GF-D8 (cell line): ENCODE data around the gene MRPL43.

Experiments used
- DNase-seq: peaks from one replicate; lab custom pipeline; 2025; lab: John Stamatoyannopoulos, UW

Gene MRPL43

DNA sequence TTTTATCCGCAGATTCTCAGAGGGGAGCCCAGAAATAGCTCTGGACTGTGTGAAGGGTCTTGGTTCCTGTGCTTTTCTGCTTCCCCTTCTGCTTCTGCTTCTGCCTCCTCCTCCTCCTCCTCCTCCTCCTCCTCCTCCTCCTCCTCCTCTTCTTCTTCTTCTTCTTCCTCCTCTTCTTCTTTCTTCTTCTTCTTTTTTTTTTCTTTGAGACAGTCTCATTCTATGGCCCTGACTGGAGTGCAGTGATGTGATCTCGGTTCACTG is 32.1 kb upstream of the MRPL43 start:
- DNase-seq, result no peak

DNA sequence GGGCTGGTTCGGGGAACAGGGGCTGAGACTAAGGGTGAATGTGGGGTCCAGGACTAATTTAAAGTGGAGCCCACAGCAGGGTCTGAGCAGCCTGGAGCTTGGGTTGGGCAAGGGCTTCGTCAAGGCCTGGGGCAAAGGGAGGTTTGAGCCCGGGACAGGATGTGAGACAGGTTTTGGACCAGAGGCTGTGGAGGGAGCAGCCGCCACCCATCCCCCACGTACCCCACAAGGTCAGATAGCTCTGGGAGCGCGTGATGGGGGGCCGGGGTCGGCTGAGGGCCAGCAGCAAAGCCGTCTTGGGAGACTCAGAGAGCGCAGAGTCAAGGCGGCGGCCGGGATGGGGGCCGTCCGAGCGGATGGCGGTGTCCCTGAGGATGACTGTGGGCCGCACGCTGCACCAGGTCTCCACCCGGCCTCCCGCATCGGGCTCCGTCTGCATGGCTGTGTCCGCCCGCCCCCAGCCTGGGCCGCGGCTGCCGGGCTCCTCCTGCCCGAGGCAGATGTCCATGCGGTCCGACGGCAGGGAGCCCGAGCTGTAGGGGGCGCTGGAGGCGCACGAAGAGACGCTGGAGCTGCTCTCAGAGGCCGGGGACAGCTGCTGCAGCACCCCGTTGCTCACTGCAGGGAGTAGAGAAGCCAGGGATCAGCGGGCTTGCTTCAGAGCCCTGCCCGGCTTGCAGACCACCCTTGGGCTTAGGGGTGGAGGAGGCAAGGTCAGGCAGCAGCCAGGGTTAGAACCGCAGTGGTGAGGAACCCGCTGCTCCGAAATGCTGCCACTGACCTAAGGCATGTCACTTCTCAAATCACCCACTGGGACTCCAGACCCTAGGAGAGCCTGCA is 31.5 kb upstream of the MRPL43 start:
- peak; percentile 68 for DNase-seq

DNA sequence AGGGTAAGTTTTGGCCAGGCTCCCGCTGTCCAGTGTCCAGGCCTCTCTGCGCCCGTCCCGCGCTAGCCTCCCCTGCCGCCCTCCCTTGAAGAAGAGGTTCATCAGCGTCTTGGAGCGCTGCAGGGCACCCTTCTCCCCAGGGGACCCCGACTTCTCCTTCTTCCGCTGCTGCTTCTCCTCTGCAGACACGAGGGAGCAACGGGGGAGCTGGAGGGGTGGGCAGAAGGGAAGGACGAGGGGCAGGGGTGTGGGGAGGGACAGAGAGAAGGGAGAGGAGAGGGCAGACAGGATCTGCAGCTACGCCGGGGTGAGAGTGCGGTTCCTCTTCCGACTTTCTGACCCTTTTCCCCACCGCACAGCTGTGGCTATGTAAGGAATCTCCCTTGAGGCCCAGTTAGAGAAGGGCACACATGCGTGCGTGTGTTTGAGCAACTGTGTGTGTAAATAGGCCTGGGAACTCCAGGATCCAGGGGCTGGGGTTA is 30.9 kb upstream of the MRPL43 start:
- peak; percentile 65 for DNase-seq

DNA sequence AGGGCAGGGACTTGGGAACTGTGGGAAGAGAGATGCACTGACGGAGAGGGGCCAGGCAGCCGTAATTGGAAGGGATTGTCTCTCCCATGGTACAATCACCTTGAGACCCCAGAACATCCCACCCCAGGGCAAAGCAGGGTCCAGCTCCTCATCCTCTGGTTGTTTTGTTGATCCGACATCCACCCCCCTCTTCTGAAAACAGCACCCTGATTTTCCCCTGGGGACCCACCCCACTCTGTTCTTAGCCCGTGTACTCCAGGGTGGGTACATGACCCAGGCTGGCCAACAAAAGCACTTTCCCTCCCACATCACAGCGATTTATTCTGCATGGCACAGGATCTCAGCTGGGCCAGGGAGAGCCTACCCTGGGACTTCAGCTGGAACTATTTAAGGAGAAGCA is 29.5 kb upstream of the MRPL43 start:
- no peak for DNase-seq

DNA sequence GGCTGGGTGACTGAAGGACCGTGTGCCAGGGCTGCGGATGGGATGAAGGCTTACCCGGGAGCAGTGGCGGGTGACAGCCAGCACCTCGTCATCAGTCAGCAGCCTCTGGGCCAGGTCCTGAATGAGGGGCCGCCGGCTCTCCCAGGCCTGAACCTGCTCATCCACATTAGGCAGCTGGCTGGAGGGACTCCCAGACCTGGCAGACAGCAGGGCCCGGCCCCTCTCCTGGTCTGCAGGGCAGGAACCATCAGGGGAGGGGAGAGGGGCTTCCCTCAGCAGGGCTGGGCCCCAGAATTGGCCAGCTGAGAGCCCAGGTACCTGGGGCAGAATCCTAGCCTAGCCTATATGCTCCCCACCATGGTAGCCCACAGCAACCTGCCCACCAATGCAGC is 28.3 kb upstream of the MRPL43 start:
- DNase-seq, result no peak

DNA sequence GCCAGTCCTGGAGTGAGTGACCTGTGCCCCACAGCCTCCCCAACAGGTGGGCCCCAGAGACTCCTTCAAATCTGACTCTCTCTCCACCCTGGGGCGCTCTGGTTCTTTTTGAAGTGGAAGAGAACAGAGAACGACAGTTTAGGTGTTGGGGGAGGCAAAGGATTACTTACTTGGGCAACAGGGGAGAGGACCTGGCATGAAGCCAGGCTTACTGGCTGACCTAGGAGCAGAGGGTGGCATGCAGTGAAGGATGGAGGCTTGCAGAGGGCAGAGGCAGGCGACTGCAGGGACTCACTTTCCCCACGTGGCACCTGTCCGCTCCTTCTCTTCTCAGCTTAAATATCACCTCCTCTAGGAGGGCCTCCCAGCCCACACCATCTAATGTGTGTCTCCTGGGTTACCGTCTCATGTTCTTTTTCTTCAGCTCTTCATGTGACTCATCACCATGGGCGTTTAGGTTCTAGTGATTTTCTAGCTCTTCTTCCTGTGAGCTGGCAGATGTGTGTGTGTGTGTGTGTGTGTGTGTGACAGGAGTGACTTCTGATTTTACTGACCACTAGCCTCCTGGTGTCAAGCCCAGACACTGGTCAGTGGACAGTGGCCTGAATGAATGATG is 27.8 kb upstream of the MRPL43 start:
- no peak for DNase-seq

DNA sequence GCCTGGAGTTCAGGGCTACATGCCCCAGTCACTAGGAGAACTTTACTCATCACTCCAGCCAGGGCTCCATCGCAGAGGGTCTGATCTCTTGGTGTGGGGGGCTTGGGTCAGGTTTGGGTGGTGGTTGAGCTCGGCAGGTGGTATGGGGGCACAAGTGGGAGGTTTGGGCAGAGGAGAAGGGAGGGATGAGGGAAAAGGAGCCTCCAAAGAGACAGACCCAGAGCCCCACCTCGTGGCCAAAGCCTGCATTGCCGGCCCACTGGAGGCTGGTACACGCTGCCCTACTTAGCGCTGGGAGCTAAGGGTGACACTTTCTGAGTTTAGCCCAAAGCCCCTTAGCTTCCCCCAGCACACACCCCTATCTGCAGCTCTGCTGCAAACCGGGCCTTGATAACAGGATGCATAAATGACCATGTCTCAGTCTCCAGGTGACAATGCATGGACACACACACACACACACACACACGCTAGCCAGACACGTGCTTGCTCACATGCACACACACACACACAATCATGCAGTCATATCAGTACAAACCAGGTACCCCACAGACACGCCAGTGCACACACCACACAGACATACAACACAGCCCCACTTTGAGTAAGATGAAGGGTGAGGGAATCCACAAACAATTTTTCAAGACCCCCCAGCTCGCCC is 27.1 kb upstream of the MRPL43 start:
- DNase-seq, result no peak

DNA sequence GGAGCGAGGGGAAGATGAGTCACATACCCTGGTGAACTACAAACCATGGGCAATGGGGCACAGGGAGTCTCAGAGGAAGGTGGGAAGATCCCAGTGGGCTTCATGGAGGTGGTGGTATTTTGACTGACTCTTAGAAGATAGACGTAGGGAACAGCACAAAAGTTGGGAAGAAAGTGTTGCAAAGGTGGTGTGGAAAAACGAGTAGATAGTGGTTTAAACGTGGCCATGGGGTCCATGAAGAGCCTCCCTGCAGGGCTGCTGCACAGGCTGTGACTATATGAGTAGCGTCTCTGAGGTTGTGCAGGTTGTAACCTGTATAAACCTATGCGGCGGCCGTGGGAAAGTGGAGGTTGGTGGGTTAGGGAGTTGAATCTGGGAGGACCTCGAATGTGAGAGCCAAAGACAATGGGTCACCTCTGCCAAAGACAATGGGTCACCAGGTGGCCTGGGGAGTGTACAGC is 26.1 kb upstream of the MRPL43 start:
- no peak for DNase-seq

DNA sequence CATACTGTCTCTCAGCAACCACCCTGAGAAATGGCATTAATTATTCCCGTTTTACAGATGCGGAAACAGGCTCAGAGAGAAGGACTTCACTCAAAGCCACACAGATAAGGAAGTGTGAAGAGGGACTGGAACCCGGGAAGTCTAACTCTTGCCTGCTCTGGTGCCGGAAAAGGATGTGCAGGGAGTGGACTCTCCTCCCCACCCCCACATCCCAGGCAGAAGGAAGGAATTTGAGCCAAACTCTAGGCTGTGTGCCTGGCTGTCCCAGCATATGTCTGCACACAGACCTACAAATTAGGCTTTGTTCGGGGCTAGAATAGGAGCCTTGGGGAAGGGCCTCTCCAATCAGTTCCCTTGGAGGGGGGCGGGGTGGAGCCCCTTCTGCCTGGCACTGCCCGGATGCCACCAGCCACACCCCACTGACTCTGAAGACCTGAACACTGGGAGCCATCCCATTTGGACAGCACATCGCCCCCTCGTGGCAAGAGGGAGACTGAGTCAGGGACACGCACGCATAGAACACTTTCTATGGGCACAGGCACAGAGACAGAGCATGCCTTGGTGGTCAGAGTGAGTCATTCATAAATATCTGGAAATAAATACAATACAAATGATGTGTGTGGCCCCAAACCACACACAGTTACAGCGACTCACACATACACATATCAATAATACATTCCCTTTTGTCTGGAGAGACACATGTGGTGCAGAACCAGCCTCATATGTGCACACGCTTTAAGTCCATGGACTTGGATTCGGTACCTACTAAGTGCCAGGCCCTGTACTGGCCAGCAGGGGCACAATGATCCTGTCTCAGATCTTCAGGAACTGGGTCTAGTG is 25.4 kb upstream of the MRPL43 start:
- DNase-seq, result peak; percentile 66

DNA sequence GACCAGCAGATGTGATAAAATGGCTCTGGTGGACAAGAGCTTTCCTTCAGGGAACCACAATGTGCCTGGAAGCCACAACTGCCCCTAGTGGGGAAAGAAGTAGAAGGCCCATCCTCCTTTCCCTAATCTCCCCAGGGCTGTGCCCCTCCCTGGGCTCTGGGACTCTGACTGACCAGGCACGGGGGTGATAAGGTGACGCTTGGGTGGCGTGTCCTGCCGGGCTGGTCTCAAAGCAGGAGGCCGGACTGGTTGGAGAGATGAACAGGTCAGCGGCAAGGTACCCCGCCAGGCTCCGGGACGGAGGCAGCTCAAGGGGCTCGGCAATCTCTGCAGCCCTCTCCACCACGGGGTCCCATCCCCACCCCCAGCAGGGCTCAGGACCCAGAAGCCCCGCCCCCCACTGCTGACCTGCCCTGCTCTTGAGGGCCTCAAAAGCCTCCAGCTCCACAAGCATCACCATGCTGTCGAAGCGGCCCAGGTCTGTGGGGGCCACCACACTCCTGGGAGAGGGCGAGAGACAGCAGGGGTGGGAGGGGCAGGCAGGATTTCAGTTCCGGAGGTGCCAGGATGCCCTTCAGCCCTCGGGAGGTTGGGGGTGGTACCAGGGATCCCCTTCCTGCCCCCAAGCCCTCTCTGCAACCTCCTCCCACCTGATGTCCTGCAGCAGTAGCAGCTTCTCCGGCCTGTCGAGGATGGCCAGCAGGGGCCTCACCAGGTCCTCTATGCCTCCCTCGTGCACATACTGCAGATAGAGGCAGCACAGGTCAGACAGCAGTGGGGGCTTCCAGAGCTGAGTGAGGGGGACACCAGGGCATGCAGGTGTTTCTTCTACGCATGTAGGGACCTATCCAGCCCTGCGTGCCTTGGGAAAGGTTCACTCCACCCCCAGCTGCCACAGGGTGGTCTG is 24.5 kb upstream of the MRPL43 start:
- DNase-seq, result no peak

DNA sequence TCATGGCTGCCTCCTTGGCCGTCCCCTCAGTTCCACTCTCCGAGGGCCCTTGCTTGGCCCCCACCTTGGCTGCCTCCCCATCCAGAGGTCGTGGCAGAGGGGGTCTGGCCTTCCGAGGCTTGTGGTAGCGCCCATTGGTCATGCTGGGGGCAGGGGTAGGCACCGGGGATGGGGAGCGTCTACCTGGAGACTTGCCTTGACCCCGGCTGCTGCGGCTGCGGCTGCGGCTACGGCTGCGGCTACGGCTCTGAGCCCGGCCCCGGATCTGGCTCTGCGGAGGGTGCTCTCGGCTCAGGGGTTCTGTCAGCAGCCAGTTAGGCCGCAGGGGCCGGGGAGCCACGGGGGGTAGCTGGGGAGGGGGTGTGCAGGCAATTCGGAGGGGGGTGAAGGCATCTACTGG is 23.0 kb upstream of the MRPL43 start:
- no peak for DNase-seq

DNA sequence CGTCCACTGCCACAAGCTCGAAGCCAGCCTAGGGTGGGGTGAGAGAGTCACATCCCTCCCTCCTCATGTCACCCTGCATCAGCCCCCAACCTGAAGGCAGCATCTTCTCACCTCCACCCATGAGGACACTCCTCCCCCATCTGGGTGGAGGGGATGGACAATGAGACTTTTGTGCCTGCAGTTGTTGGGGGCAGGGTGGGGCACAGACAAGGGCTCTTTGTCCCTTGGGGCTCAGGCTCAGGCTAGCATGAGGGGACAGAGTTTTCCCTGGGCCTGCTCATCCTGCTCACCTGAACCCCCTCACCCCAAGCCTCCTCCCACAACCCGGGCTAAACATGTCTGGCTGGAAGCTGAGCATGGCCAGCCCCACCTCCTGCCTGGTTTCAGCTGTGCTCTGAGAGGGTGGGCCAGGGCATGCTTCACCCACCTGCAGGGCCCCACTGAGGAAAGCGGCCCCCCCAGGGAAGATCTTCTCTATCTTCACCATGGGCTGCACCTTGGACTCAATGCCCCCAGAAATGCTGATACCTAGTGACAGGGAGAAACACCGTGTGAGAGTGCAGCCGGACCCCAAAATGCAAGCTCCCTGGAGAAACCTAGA is 21.6 kb upstream of the MRPL43 start:
- DNase-seq, result no peak

DNA sequence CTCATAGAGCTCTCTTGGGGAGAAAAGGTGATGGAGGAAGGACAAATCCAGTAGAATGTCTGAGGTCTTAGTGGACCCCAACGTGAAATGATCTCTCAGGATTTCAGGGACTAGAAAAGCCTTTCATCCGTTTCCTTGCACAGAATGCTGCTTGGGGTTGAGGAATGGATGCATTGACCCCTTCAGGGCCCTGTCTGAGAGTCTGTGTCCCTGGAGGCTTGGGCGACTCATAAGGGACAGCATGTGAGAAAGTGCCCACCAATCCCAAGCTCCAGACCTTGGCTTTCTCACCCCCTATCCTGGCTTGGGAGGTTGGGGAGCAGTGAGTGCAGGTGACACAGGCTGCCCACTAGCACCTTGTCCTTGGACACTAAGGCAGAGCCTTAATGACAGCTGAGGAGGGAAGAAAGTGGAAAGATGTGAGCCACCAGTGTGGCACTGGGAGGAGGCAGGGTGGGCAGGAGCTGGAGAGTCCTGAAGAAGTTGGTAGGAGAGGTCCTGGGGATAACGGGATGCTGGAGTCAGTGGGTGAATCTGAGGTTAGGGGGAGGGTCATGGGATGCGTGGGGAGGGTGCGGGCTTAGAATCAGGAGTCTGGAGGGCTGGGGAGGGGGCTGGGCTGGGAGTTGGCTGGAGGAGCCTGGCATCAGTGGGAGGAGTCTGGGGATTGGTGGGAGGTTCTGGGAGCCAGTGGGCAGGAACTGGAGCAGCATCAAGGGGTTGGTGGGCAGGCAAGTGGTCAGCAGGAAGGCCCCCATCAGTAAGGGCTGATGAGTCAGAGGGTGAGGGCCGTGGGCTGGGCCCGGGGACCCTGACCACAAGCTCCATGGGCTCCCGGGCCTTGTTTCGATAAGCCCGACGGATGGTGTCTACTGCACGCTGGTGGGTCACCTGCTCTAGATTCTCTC is 20.9 kb upstream of the MRPL43 start:
- DNase-seq, result no peak

DNA sequence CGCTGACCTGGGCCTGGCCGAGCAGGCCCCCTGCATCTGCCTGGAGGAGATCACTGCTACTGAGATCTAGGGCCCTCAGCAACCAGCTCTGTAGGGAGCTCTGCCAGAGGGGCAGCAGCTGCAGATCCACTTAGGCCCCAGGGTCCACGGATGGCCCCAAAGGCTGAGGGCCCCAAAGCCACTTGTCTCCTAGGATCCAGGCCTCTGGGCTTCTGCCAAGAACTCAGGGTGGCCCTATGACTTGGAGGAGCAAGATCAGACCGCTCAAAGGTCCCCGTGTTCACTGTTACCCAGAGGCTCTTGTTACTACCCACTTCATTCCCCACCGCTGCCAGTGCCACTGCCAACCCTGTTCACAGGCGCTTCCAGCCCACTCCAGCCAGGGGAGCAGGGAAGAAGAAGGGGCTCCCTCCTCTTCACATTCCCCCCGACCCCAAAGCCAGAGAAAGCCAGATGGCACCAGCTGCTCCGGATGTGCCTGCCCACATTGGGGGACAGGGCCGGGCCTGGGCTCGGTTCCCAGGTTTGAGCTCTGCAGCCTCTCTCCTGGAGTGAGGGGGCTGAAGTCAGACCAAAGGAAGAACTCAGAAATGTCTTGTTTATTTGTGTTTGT is 19.9 kb upstream of the MRPL43 start:
- no peak for DNase-seq

DNA sequence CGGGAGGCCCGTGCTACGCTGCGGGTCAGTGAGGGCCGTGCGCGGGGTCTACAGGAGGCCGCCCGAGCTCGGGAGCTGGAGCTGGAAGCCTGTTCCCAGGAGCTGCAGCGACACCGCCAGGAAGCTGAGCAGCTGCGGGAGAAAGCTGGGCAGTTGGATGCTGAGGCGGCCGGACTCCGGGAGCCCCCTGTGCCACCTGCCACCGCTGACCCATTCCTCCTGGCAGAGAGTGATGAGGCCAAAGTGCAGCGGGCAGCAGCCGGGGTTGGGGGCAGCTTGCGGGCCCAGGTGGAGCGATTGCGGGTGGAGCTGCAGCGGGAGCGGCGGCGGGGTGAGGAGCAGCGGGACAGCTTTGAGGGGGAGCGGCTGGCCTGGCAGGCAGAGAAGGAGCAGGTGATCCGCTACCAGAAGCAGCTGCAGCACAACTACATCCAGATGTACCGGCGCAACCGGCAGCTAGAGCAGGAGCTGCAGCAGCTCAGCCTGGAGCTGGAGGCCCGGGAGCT is 19.3 kb upstream of the MRPL43 start:
- no peak for DNase-seq

DNA sequence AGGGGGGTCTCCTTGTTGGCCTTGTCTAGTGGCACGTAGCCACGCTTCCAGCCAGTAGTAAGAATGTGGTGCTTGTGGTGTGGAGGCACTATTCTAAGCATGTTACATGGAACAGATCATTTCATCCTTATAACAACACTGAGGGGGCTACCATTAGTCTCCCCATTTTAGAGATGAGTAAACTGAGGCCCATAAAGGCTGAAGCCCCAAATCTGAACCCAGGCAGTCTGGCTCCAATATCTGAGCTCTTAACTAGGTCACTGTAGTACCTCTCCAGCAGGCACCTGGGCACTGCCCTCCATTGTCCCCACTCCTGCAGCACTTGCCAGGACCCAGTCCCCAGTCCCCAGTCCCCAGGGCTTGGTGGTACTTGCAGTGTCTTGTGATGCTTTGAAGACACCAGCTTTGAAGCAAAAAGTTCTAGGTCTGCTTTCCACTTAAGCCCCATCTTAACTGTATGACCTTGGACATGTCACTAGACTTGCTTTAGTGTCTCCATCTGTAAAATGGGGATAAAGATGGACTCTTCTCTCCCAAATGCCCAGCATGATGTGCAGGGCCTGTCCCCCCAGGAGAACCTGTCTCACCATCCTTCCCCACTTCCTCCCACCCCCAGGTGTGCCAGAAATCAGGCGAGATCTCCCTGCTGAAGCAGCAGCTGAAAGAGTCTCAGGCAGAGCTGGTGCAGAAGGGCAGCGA is 18.7 kb upstream of the MRPL43 start:
- no peak for DNase-seq

DNA sequence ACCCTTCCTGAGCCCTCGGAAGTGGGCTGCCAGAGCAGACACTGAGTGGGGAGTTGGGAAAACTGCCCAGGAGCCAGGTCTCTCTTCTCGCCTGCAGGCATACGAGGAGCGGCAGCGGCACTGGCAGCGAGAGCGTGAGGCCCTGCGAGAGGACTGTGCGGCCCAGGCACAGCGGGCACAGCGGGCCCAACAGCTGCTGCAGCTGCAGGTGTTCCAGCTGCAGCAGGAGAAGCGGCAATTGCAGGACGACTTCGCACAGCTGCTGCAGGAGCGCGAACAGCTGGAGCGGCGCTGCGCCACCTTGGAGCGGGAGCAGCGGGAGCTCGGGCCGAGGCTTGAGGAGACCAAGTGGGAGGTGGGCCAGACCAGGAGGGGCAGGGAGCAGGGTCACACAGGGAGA is 18.1 kb upstream of the MRPL43 start:
- DNase-seq, result no peak

DNA sequence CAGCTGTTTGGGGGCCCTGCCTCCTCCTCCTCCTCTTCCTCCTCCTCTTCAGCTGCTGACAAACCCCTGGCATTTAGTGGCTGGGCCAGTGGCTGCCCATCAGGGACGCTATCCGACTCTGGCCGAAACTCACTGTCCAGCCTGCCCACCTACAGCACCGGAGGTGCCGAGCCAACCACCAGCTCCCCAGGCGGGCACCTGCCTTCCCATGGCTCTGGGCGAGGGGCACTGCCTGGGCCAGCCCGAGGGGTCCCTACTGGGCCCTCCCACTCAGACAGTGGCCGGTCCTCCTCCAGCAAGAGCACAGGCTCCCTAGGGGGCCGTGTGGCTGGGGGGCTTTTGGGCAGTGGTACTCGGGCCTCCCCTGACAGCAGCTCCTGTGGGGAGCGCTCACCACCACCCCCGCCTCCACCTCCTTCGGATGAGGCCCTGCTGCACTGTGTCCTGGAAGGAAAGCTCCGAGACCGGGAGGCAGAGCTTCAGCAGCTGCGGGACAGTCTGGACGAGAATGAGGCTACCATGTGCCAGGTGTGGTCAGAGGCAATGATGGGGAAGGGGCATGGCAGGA is 16.4 kb upstream of the MRPL43 start:
- no peak for DNase-seq
